ENCODE results near the gene ARMC2. TPM values are rescaled to one million over a fixed set of nuclear protein-coding genes. Genes with fewer than 3 reads are reported as not detected.

ARMC2 gene
- polyA plus RNA-seq, 1 of the 3 experiments (the other 2 are of a cell fraction) = 2.4 TPM

DNA sequence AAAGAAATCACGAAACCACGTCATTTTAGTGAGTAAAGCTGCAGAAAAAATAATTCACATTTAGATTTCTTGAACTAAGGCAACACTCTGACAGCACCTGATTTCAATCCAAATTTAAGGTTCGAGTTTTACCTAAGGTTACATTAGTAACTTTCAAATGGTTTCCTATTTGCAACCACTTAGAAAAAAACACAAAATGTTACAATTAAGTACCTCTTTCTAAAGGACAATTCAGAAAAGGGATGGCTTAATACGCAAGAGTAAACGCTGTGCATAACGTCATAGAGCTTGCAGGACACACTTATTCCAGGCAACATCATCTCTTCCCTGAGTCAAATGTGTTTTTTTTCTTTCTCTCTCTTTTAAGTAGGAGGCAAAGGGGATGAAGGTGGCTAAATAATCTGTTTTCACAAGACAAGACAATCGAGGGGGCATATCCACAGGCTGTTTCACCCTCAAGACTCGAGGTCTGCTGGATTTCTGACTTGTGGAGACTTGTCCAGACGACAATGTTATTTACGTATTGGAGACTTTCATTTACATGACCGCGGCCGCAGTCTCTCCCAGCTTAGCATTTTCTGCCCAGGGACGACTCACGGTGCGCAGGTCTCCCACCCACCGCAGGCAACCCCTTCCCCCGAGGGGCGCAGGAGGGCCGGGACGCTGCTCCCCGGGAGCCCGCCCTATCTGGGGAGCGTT is 160.5 kb downstream of the ARMC2 start:
- peak overlapping the region; percentile 50 to 94 for H3K27ac ChIP-seq (ENCODE audit: low read depth in 2 of 2, low read length in 1 of 2)
- DNase-seq = no peak
- POLR2A ChIA-PET = interaction anchor here (0.6 to 1.5 kb wide), 3 partner anchors 160 to 466 kb away, joined by 3 read pairs; partner anchors contain the start of gene ARMC2
- peaks cover 0 to 9% of the 10 kb centered on the region in 2 experiments; a peak in 1 of 4 replicates for H3K4me1 ChIP-seq (ENCODE audit: control insufficient read depth in 1 of 2, insufficient read depth in 2 of 2, low read depth in 1 of 2, low read length in 1 of 2)
- no peaks in the 10 kb centered on the region for H3K9me2 ChIP-seq
- peak overlapping the region; percentile 75 for H3K9ac ChIP-seq
- H3K36me3 ChIP-seq (replicated peaks in 1 of 2; ENCODE audit: control insufficient read depth in 1 of 2, insufficient read depth in 2 of 2, low read length in 1 of 2) = no peaks in the 10 kb centered on the region
- no peaks in the 10 kb centered on the region for H3K9me3 ChIP-seq
- peak overlapping the region; percentile 87 for H2AFZ ChIP-seq (ENCODE audit: low read depth)
- no peaks in the 10 kb centered on the region for H3K27me3 ChIP-seq (ENCODE audit: insufficient read depth)
- peaks cover 31% of the 10 kb centered on the region; the same call in 1 of the 2 replicates for H4K20me1 ChIP-seq (ENCODE audit: insufficient read depth)
- H3K79me2 ChIP-seq (ENCODE audit: insufficient read depth) = peaks cover 50% of the 10 kb centered on the region
- 5% methylated on average over 23 of the region's 24 CpGs for WGBS (ENCODE audit: low lambda C conversion rate)
- CTCF ChIA-PET = interaction anchor here (0.8 to 4.0 kb wide), 5 partner anchors 19 to 449 kb away, joined by 3 to 17 read pairs (median 3); no protein-coding TSS in a partner anchor
- TF ChIP-seq NFIC (IDR thresholded peaks at IDR 0.05; ENCODE audit: borderline replicate concordance) = no peak
- no peak for TF ChIP-seq TCF12 (IDR thresholded peaks at IDR 0.05)
- TF ChIP-seq NRF1 (IDR thresholded peaks at IDR 0.05; ENCODE audit: low read depth, low read length) = no peak
- 0 out of 2 replicates have a peak, but pooled peaks have one; percentile 31 for TF ChIP-seq FOXJ3 (CRISPR knock-in tag; IDR thresholded peaks at IDR 0.05)
- TF ChIP-seq, protein P1, sequence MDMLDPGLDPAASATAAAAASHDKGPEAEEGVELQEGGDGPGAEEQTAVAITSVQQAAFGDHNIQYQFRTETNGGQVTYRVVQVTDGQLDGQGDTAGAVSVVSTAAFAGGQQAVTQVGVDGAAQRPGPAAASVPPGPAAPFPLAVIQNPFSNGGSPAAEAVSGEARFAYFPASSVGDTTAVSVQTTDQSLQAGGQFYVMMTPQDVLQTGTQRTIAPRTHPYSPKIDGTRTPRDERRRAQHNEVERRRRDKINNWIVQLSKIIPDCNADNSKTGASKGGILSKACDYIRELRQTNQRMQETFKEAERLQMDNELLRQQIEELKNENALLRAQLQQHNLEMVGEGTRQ (IDR thresholded peaks at IDR 0.05; ENCODE audit: borderline replicate concordance, low read depth, low read length) = no peak
- no peak for TF ChIP-seq ELF1 (IDR thresholded peaks at IDR 0.05)
- TF ChIP-seq, protein P2, sequence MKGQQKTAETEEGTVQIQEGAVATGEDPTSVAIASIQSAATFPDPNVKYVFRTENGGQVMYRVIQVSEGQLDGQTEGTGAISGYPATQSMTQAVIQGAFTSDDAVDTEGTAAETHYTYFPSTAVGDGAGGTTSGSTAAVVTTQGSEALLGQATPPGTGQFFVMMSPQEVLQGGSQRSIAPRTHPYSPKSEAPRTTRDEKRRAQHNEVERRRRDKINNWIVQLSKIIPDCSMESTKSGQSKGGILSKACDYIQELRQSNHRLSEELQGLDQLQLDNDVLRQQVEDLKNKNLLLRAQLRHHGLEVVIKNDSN (IDR thresholded peaks at IDR 0.05; ENCODE audit: borderline replicate concordance, low read depth) = no peak
- TF ChIP-seq EZH2phosphoT487 (IDR thresholded peaks at IDR 0.05; ENCODE audit: borderline replicate concordance, low read depth) = no peak
- H3K4me3 ChIP-seq (ENCODE audit: low read depth in 2 of 2, low read length in 1 of 2) = peak overlapping the region; percentile 71 to 95
- H3K4me2 ChIP-seq = peak overlapping the region; percentile 79
- H3F3A ChIP-seq (replicated peaks; ENCODE audit: insufficient read depth) = peaks cover under 1% of the 10 kb centered on the region

DNA sequence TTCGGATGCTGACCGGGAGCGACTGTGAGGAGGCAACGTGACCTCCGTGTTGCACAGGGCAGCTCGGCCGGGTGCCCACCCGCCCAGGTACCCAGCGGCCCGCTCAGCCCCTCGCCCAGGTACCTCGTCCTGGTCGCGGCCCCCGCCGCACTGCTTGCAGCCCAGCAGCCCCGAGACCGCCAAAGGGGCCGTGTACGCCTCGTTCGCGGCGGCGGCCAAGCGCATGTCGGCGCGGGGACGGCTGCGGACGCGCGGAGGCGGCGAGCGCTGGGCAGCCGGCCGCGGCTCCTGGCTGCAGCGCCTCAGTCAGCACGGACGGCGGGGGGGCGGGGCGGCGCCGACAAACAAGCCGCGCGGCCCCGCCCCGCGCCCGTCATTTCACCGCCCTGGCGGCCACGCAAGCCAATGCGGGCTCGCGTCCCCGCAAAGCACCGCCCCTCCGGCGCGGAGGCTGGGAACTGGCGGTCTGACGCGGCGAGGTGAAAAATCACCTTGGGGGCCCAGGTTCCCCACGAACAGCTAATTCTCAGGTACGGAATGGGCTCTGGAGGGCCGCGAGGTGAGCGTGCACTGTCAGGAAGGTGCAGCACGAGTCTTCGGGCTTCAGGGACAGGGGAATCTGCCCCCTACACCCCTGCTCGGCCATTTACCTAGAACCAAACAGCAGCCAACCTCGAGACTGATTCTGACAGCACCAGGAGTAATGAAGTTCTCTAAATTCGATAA is 161.2 kb downstream of the ARMC2 start:
- H3K9ac ChIP-seq = peak overlapping the region; percentile 75
- H3K9me3 ChIP-seq = no peaks in the 10 kb centered on the region
- H3K4me2 ChIP-seq = peak overlapping the region; percentile 88
- peak; percentile 93 for DNase-seq
- H4K20me1 ChIP-seq (ENCODE audit: insufficient read depth) = peaks cover 25% of the 10 kb centered on the region; the same call in 1 of the 2 replicates
- POLR2A ChIA-PET = interaction anchor here (0.9 to 1.5 kb wide), 2 partner anchors 161 to 467 kb away, joined by 3 read pairs; partner anchors contain the start of gene ARMC2
- peaks cover 3% of the 10 kb centered on the region for H3F3A ChIP-seq (replicated peaks; ENCODE audit: insufficient read depth)
- H3K4me1 ChIP-seq (ENCODE audit: control insufficient read depth in 1 of 2, insufficient read depth in 2 of 2, low read depth in 1 of 2, low read length in 1 of 2) = peaks cover 0 to 6% of the 10 kb centered on the region in 2 experiments; a peak in 1 of 4 replicates
- CTCF ChIA-PET = interaction anchor here (0.8 to 4.0 kb wide), 4 partner anchors 18 to 449 kb away, joined by 3 to 17 read pairs (median 3); no protein-coding TSS in a partner anchor
- H3K27ac ChIP-seq (ENCODE audit: low read depth in 2 of 2, low read length in 1 of 2) = peak overlapping the region; percentile 50 to 94
- peak overlapping the region; percentile 89 for H2AFZ ChIP-seq (ENCODE audit: low read depth)
- no peaks in the 10 kb centered on the region for H3K36me3 ChIP-seq (replicated peaks in 1 of 2; ENCODE audit: control insufficient read depth in 1 of 2, insufficient read depth in 2 of 2, low read length in 1 of 2)
- H3K4me3 ChIP-seq (ENCODE audit: low read depth in 2 of 2, low read length in 1 of 2) = peak overlapping the region; percentile 71 to 95
- 5% methylated on average over 7 of the region's 80 CpGs for WGBS (ENCODE audit: low lambda C conversion rate)
- H3K9me2 ChIP-seq = no peaks in the 10 kb centered on the region
- H3K79me2 ChIP-seq (ENCODE audit: insufficient read depth) = peaks cover 42% of the 10 kb centered on the region
- no peaks in the 10 kb centered on the region for H3K27me3 ChIP-seq (ENCODE audit: insufficient read depth)
- TF ChIP-seq MXI1 (IDR thresholded peaks at IDR 0.05; ENCODE audit: low read depth, low read length) (peak; percentile 59; the same call in 1 of the 2 replicates), ELF1 (IDR thresholded peaks at IDR 0.05) (no peak), RCOR1 (IDR thresholded peaks at IDR 0.05; ENCODE audit: low read length) (no peak), TCF12 (IDR thresholded peaks at IDR 0.05) (no peak), SMC3 (IDR thresholded peaks at IDR 0.05; ENCODE audit: low read depth, low read length) (no peak), FOXM1 (IDR thresholded peaks at IDR 0.05; ENCODE audit: low read depth) (no peak), JUND (IDR thresholded peaks at IDR 0.05) (no peak), NRF1 (IDR thresholded peaks at IDR 0.05; ENCODE audit: low read depth, low read length) (0 out of 2 replicates have a peak, but pooled peaks have one; percentile 6), GABPA (IDR thresholded peaks at IDR 0.05; ENCODE audit: low read depth) (no peak), TEAD4 (IDR thresholded peaks at IDR 0.05; ENCODE audit: borderline replicate concordance, insufficient read depth) (no peak), NFIC (IDR thresholded peaks at IDR 0.05; ENCODE audit: borderline replicate concordance) (no peak)
- TF ChIP-seq, protein P3, sequence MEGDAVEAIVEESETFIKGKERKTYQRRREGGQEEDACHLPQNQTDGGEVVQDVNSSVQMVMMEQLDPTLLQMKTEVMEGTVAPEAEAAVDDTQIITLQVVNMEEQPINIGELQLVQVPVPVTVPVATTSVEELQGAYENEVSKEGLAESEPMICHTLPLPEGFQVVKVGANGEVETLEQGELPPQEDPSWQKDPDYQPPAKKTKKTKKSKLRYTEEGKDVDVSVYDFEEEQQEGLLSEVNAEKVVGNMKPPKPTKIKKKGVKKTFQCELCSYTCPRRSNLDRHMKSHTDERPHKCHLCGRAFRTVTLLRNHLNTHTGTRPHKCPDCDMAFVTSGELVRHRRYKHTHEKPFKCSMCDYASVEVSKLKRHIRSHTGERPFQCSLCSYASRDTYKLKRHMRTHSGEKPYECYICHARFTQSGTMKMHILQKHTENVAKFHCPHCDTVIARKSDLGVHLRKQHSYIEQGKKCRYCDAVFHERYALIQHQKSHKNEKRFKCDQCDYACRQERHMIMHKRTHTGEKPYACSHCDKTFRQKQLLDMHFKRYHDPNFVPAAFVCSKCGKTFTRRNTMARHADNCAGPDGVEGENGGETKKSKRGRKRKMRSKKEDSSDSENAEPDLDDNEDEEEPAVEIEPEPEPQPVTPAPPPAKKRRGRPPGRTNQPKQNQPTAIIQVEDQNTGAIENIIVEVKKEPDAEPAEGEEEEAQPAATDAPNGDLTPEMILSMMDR (IDR thresholded peaks at IDR 0.05) = no peak
- TF ChIP-seq, protein P4, sequence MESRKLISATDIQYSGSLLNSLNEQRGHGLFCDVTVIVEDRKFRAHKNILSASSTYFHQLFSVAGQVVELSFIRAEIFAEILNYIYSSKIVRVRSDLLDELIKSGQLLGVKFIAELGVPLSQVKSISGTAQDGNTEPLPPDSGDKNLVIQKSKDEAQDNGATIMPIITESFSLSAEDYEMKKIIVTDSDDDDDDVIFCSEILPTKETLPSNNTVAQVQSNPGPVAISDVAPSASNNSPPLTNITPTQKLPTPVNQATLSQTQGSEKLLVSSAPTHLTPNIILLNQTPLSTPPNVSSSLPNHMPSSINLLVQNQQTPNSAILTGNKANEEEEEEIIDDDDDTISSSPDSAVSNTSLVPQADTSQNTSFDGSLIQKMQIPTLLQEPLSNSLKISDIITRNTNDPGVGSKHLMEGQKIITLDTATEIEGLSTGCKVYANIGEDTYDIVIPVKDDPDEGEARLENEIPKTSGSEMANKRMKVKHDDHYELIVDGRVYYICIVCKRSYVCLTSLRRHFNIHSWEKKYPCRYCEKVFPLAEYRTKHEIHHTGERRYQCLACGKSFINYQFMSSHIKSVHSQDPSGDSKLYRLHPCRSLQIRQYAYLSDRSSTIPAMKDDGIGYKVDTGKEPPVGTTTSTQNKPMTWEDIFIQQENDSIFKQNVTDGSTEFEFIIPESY (IDR thresholded peaks at IDR 0.05; ENCODE audit: borderline replicate concordance, low read depth) = no peak; the same call in 1 of the 2 replicates
- TF ChIP-seq, protein P2 (IDR thresholded peaks at IDR 0.05; ENCODE audit: borderline replicate concordance, low read depth) = no peak
